Transverse colon (tissue), 4 donors: ENCODE measurements around the gene LTBP4. TPM values are rescaled to one million over a fixed set of nuclear protein-coding genes. Genes with fewer than 3 reads are reported as not detected.

Experiments
- DNase-seq: peaks from one replicate; pipeline ENCODE4 v3.0.0-alpha.2; 2019
- H3K27ac ChIP-seq, 4 donors: fragments of 200-600 bp; sonication (generic); 2 replicates each; pipeline ENCODE4 v1.5.1; 2016 to 2018; ENCODE audit warnings: inconsistent platforms in 4 of 4
- H3K27me3 ChIP-seq: fragments of 200-600 bp; sonication (generic); 2 replicates; pipeline ENCODE4 v1.5.1; 2017; ENCODE audit warnings: inconsistent platforms
- H3K36me3 ChIP-seq, 4 donors: fragments of 200-600 bp; sonication (generic); 2 replicates each; pipeline ENCODE4 v1.5.1; 2017 to 2019; ENCODE audit warnings: inconsistent platforms in 4 of 4
- H3K4me1 ChIP-seq, 4 donors: fragments of 200-600 bp; sonication (generic); 2 replicates each; pipeline ENCODE4 v1.5.1; 2017 to 2020; ENCODE audit warnings: inconsistent platforms in 4 of 4
- H3K4me3 ChIP-seq, 4 donors: fragments of 200-600 bp; sonication (generic); 1 replicate in 1 of 4; 2 replicates in 3 of 4; pipeline versions ENCODE4 v1.5.1 to v1.6.1; 2017 to 2019; ENCODE audit warnings: inconsistent platforms in 4 of 4
- H3K9me3 ChIP-seq, 2 donors: fragments of 200-600 bp; sonication (generic); 2 replicates each; pipeline ENCODE4 v1.5.1; 2017 to 2019; ENCODE audit warnings: inconsistent platforms in 2 of 2
- CTCF ChIP-seq, 5 experiments: fragments of 200-600 bp in 3 of 5; fragments of 450-650 bp in 2 of 5; sonication (generic) in 3 of 5; IDR thresholded peaks; 1 replicate in 2 of 5; 2 replicates in 3 of 5; pipeline ENCODE4 v1.5.1; 2016 to 2017; ENCODE audit warnings: antibody characterized with exemption in 5 of 5, inconsistent platforms in 3 of 5, mild to moderate bottlenecking in 2 of 5, moderate library complexity in 1 of 5
- EP300 ChIP-seq: sonication (generic); formaldehyde crosslinking; IDR thresholded peaks from one replicate; pipeline ENCODE4 v1.6.1; 2017; ENCODE audit warnings: antibody characterized with exemption, low read depth
- POLR2A ChIP-seq: fragments of 450-650 bp; IDR thresholded peaks from one replicate; pipeline ENCODE4 v1.6.1; 2016; ENCODE audit warnings: antibody characterized with exemption, mild to moderate bottlenecking, moderate library complexity
- POLR2AphosphoS5 ChIP-seq, 3 donors: sonication (generic); formaldehyde crosslinking; IDR thresholded peaks; one replicate each; pipeline ENCODE4 v1.6.1; 2016; ENCODE audit warnings: antibody characterized with exemption in 3 of 3
- WGBS, 2 donors: methylation state at CpG; one replicate each; pipeline ENCODE4 v1.1.5; 2018; ENCODE audit warnings: low coverage in 1 of 2; 5-methylcytosine and 5-hydroxymethylcytosine counted together
- in situ Hi-C, 4 donors: fragments of 200-750 bp; cut with MboI; loops; one replicate each; pipeline versions ENCODE4 v1.15.0 to v1.15.1; 2017; ENCODE audit warnings: low sequenced_read_pairs in 3 of 4, low pct_ligation_motif_present in 1 of 4, low pct_unique_long_range_greater_than_20kb in 1 of 4
- intact Hi-C: fragments of 100-400 bp; cut with DNase I; formaldehyde crosslinking; loops from one replicate; pipeline ENCODE4 v1.15.1; 2023; ENCODE audit warnings: low total_unique reads
- total RNA-seq, 4 donors: library from RNA; depleted of rRNA; stranded (reverse); fragments of >200 nt; gene quantifications; one replicate each; pipeline ENCODE4 v1.1.0, GENCODE V29; 2016

LTBP4 gene
- total RNA-seq, 4 donors from 2014 or later, result 122 to 477 (median 253) TPM

GRCh38 chr19:40598918-40599307 is 2.3 kb upstream of the LTBP4 start:
- in situ Hi-C loops (loop anchor here in 2 of 4 donors (10.0 to 25.0 kb wide), 2 partner anchors 64 to 287 kb away; no protein-coding TSS in a partner anchor), intact Hi-C loops (loop anchor here (2.0 kb wide), 1 partner anchor 70 kb away; no protein-coding TSS in a partner anchor)
- WGBS, 2 donors, result 0 to 8% methylated on average over 1 to 15 of the region's 15 CpGs
- Histone ChIP-seq H3K4me1 (peaks cover 33 to 69% (median 57%) of the 10 kb centered on the region in 4 donors), H3K27ac (peak overlapping the region; percentile 43 to 96 (median 87)), H3K27me3 (peaks cover 59% of the 10 kb centered on the region), H3K9me3 (no peaks in the 10 kb centered on the region), H3K4me3 (peak overlapping the region in 1 of 4 donors; percentile 5), H3K36me3 (no peaks in the 10 kb centered on the region)
- DNase-seq, result no peak
- TF ChIP-seq EP300 (no peak), POLR2AphosphoS5 (IDR thresholded peaks at IDR 0.05) (no peak), POLR2A (no peak), CTCF (IDR thresholded peaks at IDR 0.05) (no peak)

DNA sequence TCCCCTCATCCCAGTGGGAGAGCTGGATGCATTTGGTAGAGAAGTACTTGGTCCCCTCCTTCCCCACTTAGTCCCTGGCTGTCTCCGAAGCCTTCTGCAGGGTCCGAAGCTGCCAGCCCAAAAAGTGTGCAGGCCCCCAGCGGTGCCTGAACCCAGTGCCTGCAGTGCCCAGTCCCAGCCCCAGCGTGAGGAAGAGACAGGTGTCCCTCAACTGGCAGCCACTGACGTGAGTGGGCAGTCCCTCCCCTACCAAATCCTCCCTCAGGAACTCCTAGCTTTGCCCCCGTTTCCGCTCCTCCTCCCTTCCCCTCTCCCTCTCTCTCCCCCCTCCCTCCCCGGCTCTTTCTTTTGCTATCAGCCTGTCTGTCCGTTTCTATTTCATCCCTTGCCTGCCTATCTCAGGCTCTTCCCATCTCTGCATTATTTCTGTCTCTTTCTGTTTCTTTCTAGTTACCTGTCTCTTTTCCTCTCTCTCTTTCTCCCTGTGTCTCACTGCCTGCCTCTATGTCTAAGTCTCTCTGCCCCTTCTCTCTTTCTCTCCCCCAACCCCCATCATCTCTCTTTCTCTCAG is 1.8 kb upstream of the LTBP4 start:
- intact Hi-C loops, result loop anchor here (2.0 kb wide), 1 partner anchor 71 kb away; no protein-coding TSS in a partner anchor
- DNase-seq, result no peak
- H3K27me3 ChIP-seq, result peaks cover 59% of the 10 kb centered on the region
- no peak overlapping the region for H3K4me3 ChIP-seq
- peak overlapping the region; percentile 43 to 96 (median 87) for H3K27ac ChIP-seq
- peaks cover 34 to 74% (median 62%) of the 10 kb centered on the region in 4 donors for H3K4me1 ChIP-seq
- no peaks in the 10 kb centered on the region for H3K36me3 ChIP-seq
- in situ Hi-C loops, result loop anchor here in 2 of 4 donors (10.0 to 25.0 kb wide), 2 partner anchors 65 to 287 kb away; no protein-coding TSS in a partner anchor
- TF ChIP-seq POLR2A (no peak), POLR2AphosphoS5 (IDR thresholded peaks at IDR 0.05) (no peak)
- no peaks in the 10 kb centered on the region for H3K9me3 ChIP-seq
- 0 to 6% methylated on average over 7 to 9 of the region's 9 CpGs for WGBS, 2 donors

DNA sequence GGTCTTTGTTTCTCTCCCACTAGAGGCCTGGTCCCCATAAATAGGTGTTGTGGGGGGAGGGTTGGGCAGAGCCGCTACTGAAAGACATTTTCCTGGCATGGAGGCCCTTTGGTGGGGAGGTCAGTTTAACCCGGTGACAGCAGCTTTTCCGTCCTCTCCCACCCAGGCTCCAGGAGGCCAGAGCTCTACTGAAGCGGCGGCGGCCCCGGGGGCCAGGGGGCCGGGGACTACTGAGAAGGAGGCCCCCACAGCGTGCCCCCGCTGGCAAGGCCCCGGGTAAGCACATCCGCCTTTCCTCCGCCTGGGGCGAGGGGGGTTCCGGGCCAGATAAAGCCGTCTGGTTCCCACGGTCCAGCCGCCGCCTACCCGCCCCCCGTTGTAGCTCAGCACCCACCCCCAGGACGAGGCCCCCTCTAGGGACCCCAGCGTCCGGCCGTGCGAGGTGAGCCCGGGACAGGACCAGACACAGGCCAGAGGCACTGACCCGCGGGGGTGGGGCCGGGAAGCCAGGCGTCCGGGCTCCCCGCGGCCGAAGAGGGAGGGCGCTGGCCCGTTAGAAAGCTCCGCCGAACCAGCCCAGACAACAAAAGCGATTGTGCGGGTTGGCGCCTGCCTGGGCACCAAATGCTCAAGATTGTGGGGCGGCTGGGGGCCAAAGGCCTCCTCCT is 1.1 kb upstream of the LTBP4 start:
- Histone ChIP-seq H3K9me3 (no peaks in the 10 kb centered on the region), H3K4me3 (no peak overlapping the region), H3K36me3 (no peaks in the 10 kb centered on the region), H3K4me1 (peaks cover 40 to 80% (median 68%) of the 10 kb centered on the region in 4 donors), H3K27ac (peak overlapping the region; percentile 43 to 96 (median 87)), H3K27me3 (peaks cover 59% of the 10 kb centered on the region)
- DNase-seq, result no peak
- no peak for TF ChIP-seq CTCF (IDR thresholded peaks at IDR 0.05)
- TF ChIP-seq POLR2AphosphoS5 (IDR thresholded peaks at IDR 0.05), result no peak
- no peak for TF ChIP-seq POLR2A
- no peak for TF ChIP-seq EP300
- in situ Hi-C loops (loop anchor here in 2 of 4 donors (10.0 to 25.0 kb wide), 2 partner anchors 65 to 288 kb away; no protein-coding TSS in a partner anchor), intact Hi-C loops (loop anchor here (2.0 kb wide), 1 partner anchor 71 kb away; no protein-coding TSS in a partner anchor)
- WGBS, 2 donors, result 7% methylated on average over 41 of the region's 43 CpGs; no CpG with 5 or more reads in 1 of the 2 donors

- in situ Hi-C loops (no loop called here), intact Hi-C loops (no loop called here)
- Histone ChIP-seq H3K4me1 (peaks cover 41 to 86% (median 74%) of the 10 kb centered on the region in 4 donors), H3K36me3 (no peaks in the 10 kb centered on the region), H3K27ac (peak overlapping the region; percentile 43 to 96 (median 87)), H3K27me3 (peaks cover 55% of the 10 kb centered on the region), H3K9me3 (no peaks in the 10 kb centered on the region), H3K4me3 (peak overlapping the region in 3 of 4 donors; percentile 35 to 62 (median 51))
- 0 to 8% methylated on average over 4 to 13 of the region's 13 CpGs for WGBS, 2 donors
- DNase-seq, result no peak
- TF ChIP-seq POLR2AphosphoS5 (IDR thresholded peaks at IDR 0.05), result no peak
- no peak for TF ChIP-seq EP300
Measured at GRCh38 chr19:40600570-40601133, 517 bp upstream of the LTBP4 start.

GRCh38 chr19:40603071-40603388 is 1.9 kb downstream of the LTBP4 start:
- Histone ChIP-seq H3K36me3 (no peaks in the 10 kb centered on the region), H3K4me1 (peaks cover 45 to 95% (median 84%) of the 10 kb centered on the region in 4 donors), H3K9me3 (no peaks in the 10 kb centered on the region), H3K27me3 (peaks cover 34% of the 10 kb centered on the region), H3K4me3 (peak overlapping the region in 3 of 4 donors; percentile 20 to 62 (median 51)), H3K27ac (peak overlapping the region; percentile 90 to 96 (median 91))
- no peak for DNase-seq
- WGBS, 2 donors, result 52% methylated on average over 2 of the region's 2 CpGs; no CpG with 5 or more reads in 1 of the 2 donors
- intact Hi-C loops (no loop called here), in situ Hi-C loops (no loop called here)
- TF ChIP-seq POLR2A, result no peak
- TF ChIP-seq POLR2AphosphoS5 (IDR thresholded peaks at IDR 0.05), result no peak
- TF ChIP-seq EP300, result no peak
- no peak for TF ChIP-seq CTCF (IDR thresholded peaks at IDR 0.05)
